ENCODE measurements around the gene SMYD3.

GRCh38 chr1:246149543-246149942 is 357.5 kb downstream of the SMYD3 start:
- TF ChIP-seq CTCF (IDR thresholded peaks at IDR 0.05), result no peak
- TF ChIP-seq POLR2AphosphoS5 (IDR thresholded peaks at IDR 0.05; ENCODE audit: low read depth, low read length), result no peak
- TF ChIP-seq REST (IDR thresholded peaks at IDR 0.05; ENCODE audit: insufficient read depth in 1 of 2, low read depth in 2 of 2, low read length in 1 of 2), result no peak

All from Panc1 (cell line).